ENCODE measurements around the gene IQCK. TPM values are rescaled to one million over a fixed set of nuclear protein-coding genes. Genes with fewer than 3 reads are reported as not detected.

Gene IQCK
- total and polyA plus RNA-seq, 2 experiments from 2014 or later: 7.2 to 11.8 TPM

DNA sequence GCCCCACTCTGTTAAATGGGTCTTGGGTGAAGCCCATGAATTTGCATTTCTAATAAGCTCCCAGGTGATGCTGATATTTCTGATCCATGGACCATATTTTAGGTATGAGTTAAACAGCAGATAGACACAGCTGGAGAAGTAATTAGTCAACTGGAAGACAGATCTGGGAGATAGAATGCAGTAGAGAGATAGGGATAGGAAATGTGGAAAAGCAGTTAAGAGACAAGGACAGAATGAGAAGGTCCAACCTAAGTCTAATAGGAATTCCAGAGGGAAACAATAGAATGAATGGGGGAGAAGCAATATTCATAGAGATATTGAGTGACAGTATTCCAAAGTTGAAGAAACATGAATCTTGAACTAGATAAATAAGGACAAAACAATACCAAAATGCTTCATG, 94.9 kb downstream of the IQCK start:
- Histone ChIP-seq H3K79me2 (no peaks in the 10 kb centered on the region), H3K9me3 (ENCODE audit: low read depth) (no peaks in the 10 kb centered on the region), H3K27me3 (no peaks in the 10 kb centered on the region), H3K36me3 (replicated peaks; ENCODE audit: insufficient read depth, low read depth) (no peaks in the 10 kb centered on the region), H4K20me1 (ENCODE audit: insufficient read depth, poor library complexity, severe bottlenecking) (no peaks in the 10 kb centered on the region), H3K27ac (no peak overlapping the region), H3K4me2 (no peak overlapping the region), H3K4me1 (ENCODE audit: insufficient read depth) (peaks cover 11% of the 10 kb centered on the region), H2AFZ (no peak overlapping the region), H3K4me3 (no peak overlapping the region), H3K9me2 (replicated peaks; ENCODE audit: insufficient read depth) (no peaks in the 10 kb centered on the region)
- DNase-seq (ENCODE audit: low spot score): no peak
- no peak for TF ChIP-seq EZH2phosphoT487 (IDR thresholded peaks at IDR 0.05; ENCODE audit: low read depth, severe bottlenecking, unreplicated experiment)
- TF ChIP-seq, protein P1, sequence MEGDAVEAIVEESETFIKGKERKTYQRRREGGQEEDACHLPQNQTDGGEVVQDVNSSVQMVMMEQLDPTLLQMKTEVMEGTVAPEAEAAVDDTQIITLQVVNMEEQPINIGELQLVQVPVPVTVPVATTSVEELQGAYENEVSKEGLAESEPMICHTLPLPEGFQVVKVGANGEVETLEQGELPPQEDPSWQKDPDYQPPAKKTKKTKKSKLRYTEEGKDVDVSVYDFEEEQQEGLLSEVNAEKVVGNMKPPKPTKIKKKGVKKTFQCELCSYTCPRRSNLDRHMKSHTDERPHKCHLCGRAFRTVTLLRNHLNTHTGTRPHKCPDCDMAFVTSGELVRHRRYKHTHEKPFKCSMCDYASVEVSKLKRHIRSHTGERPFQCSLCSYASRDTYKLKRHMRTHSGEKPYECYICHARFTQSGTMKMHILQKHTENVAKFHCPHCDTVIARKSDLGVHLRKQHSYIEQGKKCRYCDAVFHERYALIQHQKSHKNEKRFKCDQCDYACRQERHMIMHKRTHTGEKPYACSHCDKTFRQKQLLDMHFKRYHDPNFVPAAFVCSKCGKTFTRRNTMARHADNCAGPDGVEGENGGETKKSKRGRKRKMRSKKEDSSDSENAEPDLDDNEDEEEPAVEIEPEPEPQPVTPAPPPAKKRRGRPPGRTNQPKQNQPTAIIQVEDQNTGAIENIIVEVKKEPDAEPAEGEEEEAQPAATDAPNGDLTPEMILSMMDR (IDR thresholded peaks at IDR 0.05; ENCODE audit: poor library complexity): no peak
- no peak for TF ChIP-seq EZH2 (IDR thresholded peaks at IDR 0.05; ENCODE audit: borderline replicate concordance)

DNA sequence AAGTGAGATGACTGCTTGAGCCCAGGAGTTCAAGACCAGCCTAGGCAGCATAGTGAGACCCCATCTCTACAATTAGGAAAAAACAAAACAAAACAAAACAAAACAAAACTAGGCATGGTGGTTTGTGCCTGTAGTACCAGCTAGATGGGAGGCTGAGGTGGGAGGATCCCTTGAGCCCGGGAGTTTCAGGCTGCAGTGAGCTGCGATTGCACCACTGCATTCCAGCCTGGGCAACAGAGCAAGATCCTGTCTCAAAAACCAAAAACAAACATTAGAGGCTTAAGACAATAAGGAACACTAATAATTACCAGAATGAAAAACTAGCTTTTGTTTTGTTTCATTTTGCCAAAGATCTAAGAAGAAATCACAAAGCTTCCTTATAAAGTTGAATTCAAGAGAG, 97.3 kb downstream of the IQCK start:
- H3K4me1 ChIP-seq (ENCODE audit: insufficient read depth): no peaks in the 10 kb centered on the region
- no peak overlapping the region for H3K4me3 ChIP-seq
- no peaks in the 10 kb centered on the region for H3K27me3 ChIP-seq
- H3K9me3 ChIP-seq (ENCODE audit: low read depth): no peaks in the 10 kb centered on the region
- DNase-seq (ENCODE audit: low spot score): no peak
- TF ChIP-seq EZH2phosphoT487 (IDR thresholded peaks at IDR 0.05; ENCODE audit: low read depth, severe bottlenecking, unreplicated experiment) (no peak), EZH2 (IDR thresholded peaks at IDR 0.05; ENCODE audit: borderline replicate concordance) (no peak)
- TF ChIP-seq, protein P1 (IDR thresholded peaks at IDR 0.05; ENCODE audit: poor library complexity): no peak
- H3K36me3 ChIP-seq (replicated peaks; ENCODE audit: insufficient read depth, low read depth): no peaks in the 10 kb centered on the region
- 81% methylated on average over 2 of the region's 2 CpGs for WGBS (ENCODE audit: low lambda C conversion rate, missing lambda C conversion rate)
- H4K20me1 ChIP-seq (ENCODE audit: insufficient read depth, poor library complexity, severe bottlenecking): no peaks in the 10 kb centered on the region
- no peak overlapping the region for H2AFZ ChIP-seq
- no peak overlapping the region for H3K4me2 ChIP-seq
- H3K9me2 ChIP-seq (replicated peaks; ENCODE audit: insufficient read depth): no peaks in the 10 kb centered on the region
- H3K27ac ChIP-seq: no peak overlapping the region
- no peaks in the 10 kb centered on the region for H3K79me2 ChIP-seq

DNA sequence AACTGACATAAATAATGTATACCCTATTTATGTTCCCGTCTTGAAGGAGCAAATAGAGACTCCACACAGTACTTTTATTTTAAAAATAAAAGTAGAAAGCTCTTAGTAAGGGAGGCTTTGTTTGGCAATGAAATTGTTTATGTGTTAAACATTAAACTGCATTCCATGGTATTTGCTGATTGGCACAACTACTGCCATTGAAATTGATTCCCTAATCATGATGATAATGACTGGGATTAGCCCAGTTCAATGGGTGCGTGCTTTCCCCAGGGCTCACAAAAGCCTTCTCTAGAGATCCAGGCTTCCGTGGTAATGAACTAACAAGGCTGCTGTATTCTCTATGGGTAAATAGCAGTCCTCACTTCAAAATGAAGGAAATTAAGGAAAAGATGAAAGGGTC, 99.1 kb downstream of the IQCK start:
- Histone ChIP-seq H3K27me3 (no peaks in the 10 kb centered on the region), H3K4me1 (ENCODE audit: insufficient read depth) (no peaks in the 10 kb centered on the region), H3K27ac (no peak overlapping the region), H3K79me2 (no peaks in the 10 kb centered on the region), H3K36me3 (replicated peaks; ENCODE audit: insufficient read depth, low read depth) (no peaks in the 10 kb centered on the region), H3K4me3 (no peak overlapping the region), H3K4me2 (no peak overlapping the region), H3K9me3 (ENCODE audit: low read depth) (no peaks in the 10 kb centered on the region), H3K9me2 (replicated peaks; ENCODE audit: insufficient read depth) (no peaks in the 10 kb centered on the region), H4K20me1 (ENCODE audit: insufficient read depth, poor library complexity, severe bottlenecking) (no peaks in the 10 kb centered on the region), H2AFZ (no peak overlapping the region)
- TF ChIP-seq EZH2phosphoT487 (IDR thresholded peaks at IDR 0.05; ENCODE audit: low read depth, severe bottlenecking, unreplicated experiment): no peak
- TF ChIP-seq, protein P1 (IDR thresholded peaks at IDR 0.05; ENCODE audit: poor library complexity): no peak
- no peak for TF ChIP-seq EZH2 (IDR thresholded peaks at IDR 0.05; ENCODE audit: borderline replicate concordance)
- WGBS (ENCODE audit: low lambda C conversion rate, missing lambda C conversion rate): 64% methylated on average over 3 of the region's 3 CpGs
- no peak for DNase-seq (ENCODE audit: low spot score)

DNA sequence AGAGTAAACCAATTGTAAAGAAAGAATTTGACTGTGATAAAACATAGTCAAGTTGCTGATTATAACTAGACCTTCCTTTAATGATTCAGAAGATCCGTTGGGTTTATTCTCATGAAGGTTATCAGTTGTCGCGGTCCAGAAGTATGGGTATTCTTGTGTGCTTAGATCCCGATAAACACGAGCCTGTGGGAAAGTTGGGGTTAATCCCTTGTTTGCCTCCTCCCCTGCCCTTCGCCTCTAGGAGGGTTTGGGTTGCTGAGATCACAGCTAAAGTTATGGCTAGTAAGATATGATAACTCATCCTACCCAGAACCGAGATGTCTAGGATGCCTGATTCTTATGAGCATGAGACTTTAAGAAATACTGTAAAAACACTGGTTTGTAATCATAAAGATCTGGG, 99.8 kb downstream of the IQCK start:
- H4K20me1 ChIP-seq (ENCODE audit: insufficient read depth, poor library complexity, severe bottlenecking): no peaks in the 10 kb centered on the region
- H3K9me2 ChIP-seq (replicated peaks; ENCODE audit: insufficient read depth): no peaks in the 10 kb centered on the region
- H2AFZ ChIP-seq: no peak overlapping the region
- TF ChIP-seq EZH2 (IDR thresholded peaks at IDR 0.05; ENCODE audit: borderline replicate concordance) (no peak), EZH2phosphoT487 (IDR thresholded peaks at IDR 0.05; ENCODE audit: low read depth, severe bottlenecking, unreplicated experiment) (no peak)
- TF ChIP-seq, protein P1 (IDR thresholded peaks at IDR 0.05; ENCODE audit: poor library complexity): no peak
- no peak overlapping the region for H3K4me2 ChIP-seq
- 57% methylated on average over 7 of the region's 7 CpGs for WGBS (ENCODE audit: low lambda C conversion rate, missing lambda C conversion rate)
- no peaks in the 10 kb centered on the region for H3K79me2 ChIP-seq
- no peaks in the 10 kb centered on the region for H3K9me3 ChIP-seq (ENCODE audit: low read depth)
- H3K4me1 ChIP-seq (ENCODE audit: insufficient read depth): no peaks in the 10 kb centered on the region
- no peak overlapping the region for H3K27ac ChIP-seq
- no peak overlapping the region for H3K4me3 ChIP-seq
- DNase-seq (ENCODE audit: low spot score): no peak
- H3K36me3 ChIP-seq (replicated peaks; ENCODE audit: insufficient read depth, low read depth): no peaks in the 10 kb centered on the region
- no peaks in the 10 kb centered on the region for H3K27me3 ChIP-seq

All from hepatocyte (in vitro differentiated cells).